ENCODE measurements around the gene OMP. TPM values are rescaled to one million over a fixed set of nuclear protein-coding genes. Genes with fewer than 3 reads are reported as not detected.

The OMP gene
- total RNA-seq, 3 donors from 2014 or later, result not detected

DNA sequence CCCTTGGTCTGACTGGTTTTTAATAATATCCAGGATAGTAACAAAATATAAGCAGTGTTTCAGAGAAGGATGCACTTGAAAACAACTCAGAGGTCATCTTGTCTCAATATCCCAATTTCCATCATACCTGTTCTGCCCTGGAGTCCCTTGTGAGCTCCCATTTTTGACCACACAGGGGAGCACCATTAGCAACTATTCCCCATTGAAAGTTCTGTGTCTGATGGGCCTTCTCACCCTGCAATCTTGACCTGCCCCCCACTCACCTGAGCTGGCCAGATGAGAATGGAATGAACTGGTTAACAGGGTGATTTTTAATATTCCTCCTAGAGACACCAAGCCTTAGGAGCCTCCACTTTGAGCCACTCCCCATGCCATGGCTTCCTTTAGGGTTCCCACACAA lies 39.7 kb upstream of the OMP start:
- no peaks in the 10 kb centered on the region for H3K4me1 ChIP-seq
- peak in 1 of 2 donors; percentile 6 for DNase-seq (ENCODE audit: low spot score in 2 of 2)
- H3K4me3 ChIP-seq, result no peak overlapping the region
- no peaks in the 10 kb centered on the region for H3K9me3 ChIP-seq
- no peaks in the 10 kb centered on the region for H3K27me3 ChIP-seq
- no peaks in the 10 kb centered on the region for H3K36me3 ChIP-seq
- TF ChIP-seq POLR2AphosphoS5 (IDR thresholded peaks at IDR 0.05) (no peak), POLR2A (IDR thresholded peaks at IDR 0.05) (no peak)
- TF ChIP-seq, protein P1, sequence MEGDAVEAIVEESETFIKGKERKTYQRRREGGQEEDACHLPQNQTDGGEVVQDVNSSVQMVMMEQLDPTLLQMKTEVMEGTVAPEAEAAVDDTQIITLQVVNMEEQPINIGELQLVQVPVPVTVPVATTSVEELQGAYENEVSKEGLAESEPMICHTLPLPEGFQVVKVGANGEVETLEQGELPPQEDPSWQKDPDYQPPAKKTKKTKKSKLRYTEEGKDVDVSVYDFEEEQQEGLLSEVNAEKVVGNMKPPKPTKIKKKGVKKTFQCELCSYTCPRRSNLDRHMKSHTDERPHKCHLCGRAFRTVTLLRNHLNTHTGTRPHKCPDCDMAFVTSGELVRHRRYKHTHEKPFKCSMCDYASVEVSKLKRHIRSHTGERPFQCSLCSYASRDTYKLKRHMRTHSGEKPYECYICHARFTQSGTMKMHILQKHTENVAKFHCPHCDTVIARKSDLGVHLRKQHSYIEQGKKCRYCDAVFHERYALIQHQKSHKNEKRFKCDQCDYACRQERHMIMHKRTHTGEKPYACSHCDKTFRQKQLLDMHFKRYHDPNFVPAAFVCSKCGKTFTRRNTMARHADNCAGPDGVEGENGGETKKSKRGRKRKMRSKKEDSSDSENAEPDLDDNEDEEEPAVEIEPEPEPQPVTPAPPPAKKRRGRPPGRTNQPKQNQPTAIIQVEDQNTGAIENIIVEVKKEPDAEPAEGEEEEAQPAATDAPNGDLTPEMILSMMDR (IDR thresholded peaks at IDR 0.05), result no peak
- intact Hi-C loops (cut with DNase I; ENCODE audit: low total_unique reads), result loop anchor here (10.0 kb wide), 1 partner anchor 248 kb away; no protein-coding TSS in a partner anchor
- no peak overlapping the region for H3K27ac ChIP-seq

DNA sequence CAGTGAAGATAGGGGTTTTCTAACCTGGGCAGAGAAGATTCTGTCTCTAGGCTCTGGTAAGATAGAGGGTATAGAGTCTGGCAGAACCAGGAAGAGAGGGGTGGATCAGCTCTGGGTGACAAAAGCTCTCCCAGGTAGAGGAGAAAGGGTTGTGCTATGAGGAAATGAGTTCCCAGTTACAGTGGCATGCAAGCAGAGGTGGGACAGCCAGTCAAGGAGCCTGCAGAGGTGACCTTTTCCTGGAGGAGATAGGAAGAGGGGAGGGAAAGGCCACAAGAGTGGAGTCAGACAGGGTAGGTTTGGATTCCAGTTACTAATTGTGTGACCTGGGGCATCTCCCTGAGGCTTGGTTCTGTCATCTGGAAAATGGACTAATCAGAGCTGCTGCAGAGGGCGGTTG lies 39.2 kb upstream of the OMP start:
- intact Hi-C loops (cut with DNase I; ENCODE audit: low total_unique reads), result loop anchor here (10.0 kb wide), 1 partner anchor 249 kb away; no protein-coding TSS in a partner anchor
- Histone ChIP-seq H3K27me3 (no peaks in the 10 kb centered on the region), H3K4me1 (no peaks in the 10 kb centered on the region), H3K9me3 (no peaks in the 10 kb centered on the region), H3K4me3 (no peak overlapping the region), H3K27ac (no peak overlapping the region), H3K36me3 (no peaks in the 10 kb centered on the region)
- DNase-seq (ENCODE audit: low spot score in 2 of 2), result no peak
- no peak for TF ChIP-seq POLR2AphosphoS5 (IDR thresholded peaks at IDR 0.05)
- TF ChIP-seq POLR2A (IDR thresholded peaks at IDR 0.05), result no peak
- TF ChIP-seq, protein P1 (IDR thresholded peaks at IDR 0.05), result no peak

DNA sequence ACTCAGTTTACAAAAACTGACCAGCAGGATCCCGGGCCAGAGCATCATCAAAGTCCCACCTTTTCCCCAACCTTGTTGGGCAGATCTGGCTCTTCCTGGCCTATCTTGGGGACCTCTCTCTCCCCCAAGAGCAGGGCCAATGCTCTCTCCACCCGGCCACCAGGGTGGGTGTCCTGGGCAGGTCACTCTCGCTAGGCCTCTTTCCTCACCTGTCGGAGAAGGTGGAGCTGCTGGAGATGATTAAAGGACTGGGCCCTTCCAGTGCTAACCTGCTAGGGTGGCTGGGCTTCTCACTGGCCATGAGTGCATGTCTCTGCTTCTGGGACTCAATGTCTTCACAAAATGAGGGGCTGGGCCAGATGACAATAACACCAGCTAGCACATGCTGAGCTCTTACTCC lies 38.8 kb upstream of the OMP start:
- H3K9me3 ChIP-seq, result no peaks in the 10 kb centered on the region
- H3K27me3 ChIP-seq, result no peaks in the 10 kb centered on the region
- intact Hi-C loops (cut with DNase I; ENCODE audit: low total_unique reads), result loop anchor here (10.0 kb wide), 1 partner anchor 249 kb away; no protein-coding TSS in a partner anchor
- no peak for TF ChIP-seq POLR2A (IDR thresholded peaks at IDR 0.05)
- no peak overlapping the region for H3K27ac ChIP-seq
- no peak for DNase-seq (ENCODE audit: low spot score in 2 of 2)
- no peak overlapping the region for H3K4me3 ChIP-seq
- no peaks in the 10 kb centered on the region for H3K4me1 ChIP-seq
- no peaks in the 10 kb centered on the region for H3K36me3 ChIP-seq

DNA sequence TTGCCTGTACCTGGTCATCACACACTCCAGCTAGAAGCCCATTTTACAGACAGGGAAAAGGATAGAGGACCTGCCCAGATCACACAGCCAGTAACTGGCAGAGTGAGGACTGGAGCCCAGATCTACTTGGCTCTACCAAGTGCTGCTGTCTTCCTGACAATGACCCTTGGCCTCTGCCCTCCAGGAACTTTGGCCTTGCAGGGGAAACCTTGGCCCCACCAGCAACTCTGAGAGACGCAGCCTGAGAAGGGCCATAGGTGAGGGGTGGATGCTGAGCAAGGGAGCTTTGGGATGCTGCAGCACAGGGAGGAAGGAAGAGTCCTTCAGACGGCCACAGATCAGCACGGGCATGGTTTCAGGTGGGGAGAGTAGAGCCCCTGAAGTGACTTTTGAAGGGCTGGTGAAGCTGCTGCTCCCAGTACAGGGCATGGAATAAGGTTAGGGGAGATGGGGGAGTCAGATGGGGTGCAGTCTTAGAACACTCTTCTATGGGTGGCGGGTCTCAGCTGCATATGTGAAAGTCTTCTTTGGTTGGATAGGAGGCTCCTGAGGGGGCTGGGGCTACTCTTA lies 37.9 kb upstream of the OMP start:
- no peaks in the 10 kb centered on the region for H3K4me1 ChIP-seq
- TF ChIP-seq, protein P1 (IDR thresholded peaks at IDR 0.05), result no peak
- no peaks in the 10 kb centered on the region for H3K36me3 ChIP-seq
- no peaks in the 10 kb centered on the region for H3K9me3 ChIP-seq
- no peaks in the 10 kb centered on the region for H3K27me3 ChIP-seq
- no peak overlapping the region for H3K27ac ChIP-seq
- DNase-seq (ENCODE audit: low spot score in 2 of 2), result peak in 1 of 2 donors; percentile 34
- intact Hi-C loops (cut with DNase I; ENCODE audit: low total_unique reads), result loop anchor here (10.0 kb wide), 1 partner anchor 250 kb away; no protein-coding TSS in a partner anchor
- H3K4me3 ChIP-seq, result no peak overlapping the region

DNA sequence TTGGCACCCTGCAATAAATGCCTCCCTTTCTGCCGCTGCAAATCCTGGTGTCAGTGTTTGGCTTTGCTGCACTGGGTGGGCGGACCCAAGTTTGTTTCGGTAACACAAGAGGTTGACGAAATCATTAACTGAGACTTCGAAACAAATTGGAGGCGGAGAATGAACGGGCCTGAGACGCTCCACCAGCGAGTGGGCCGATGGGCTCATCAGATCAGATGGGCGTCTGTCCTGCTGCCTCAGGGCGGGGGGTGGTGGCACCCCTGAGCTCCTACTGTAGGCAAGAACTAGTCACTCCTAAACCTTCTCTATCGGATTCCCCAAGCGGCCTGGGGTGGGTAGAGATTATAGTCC lies 36.8 kb upstream of the OMP start:
- no peaks in the 10 kb centered on the region for H3K27me3 ChIP-seq
- H3K4me3 ChIP-seq, result peak overlapping the region; percentile 65 to 94 (median 66)
- H3K27ac ChIP-seq, result peak overlapping the region; percentile 84 to 98
- no peaks in the 10 kb centered on the region for H3K4me1 ChIP-seq
- H3K9me3 ChIP-seq, result no peaks in the 10 kb centered on the region
- peak; percentile 33 to 55 for DNase-seq (ENCODE audit: low spot score in 2 of 2)
- intact Hi-C loops (cut with DNase I; ENCODE audit: low total_unique reads), result loop anchor here (1.0 to 10.0 kb wide), 2 partner anchors 58 to 251 kb away; no protein-coding TSS in a partner anchor
- TF ChIP-seq POLR2AphosphoS5 (IDR thresholded peaks at IDR 0.05), result peak in 1 of 3 donors; percentile 30
- TF ChIP-seq, protein P1 (IDR thresholded peaks at IDR 0.05), result no peak
- no peaks in the 10 kb centered on the region for H3K36me3 ChIP-seq
